ENCODE measurements around the gene LAMA3. TPM values are rescaled to one million over a fixed set of nuclear protein-coding genes. Genes with fewer than 3 reads are reported as not detected.

Gene LAMA3
- total and polyA plus RNA-seq, 2 donors (not counting 3 experiments of a cell fraction or from before 2014, with no cell fraction given), result 2.6 to 12.3 TPM

- ChIA-PET CTCF (interaction anchor here (1.1 to 2.5 kb wide), 2 partner anchors 13 to 14 kb away, joined by 3 to 9 read pairs; no protein-coding TSS in a partner anchor), POLR2A (no interaction called here)
- Histone ChIP-seq H3K27me3 (ENCODE audit: control insufficient read depth in 2 of 2, insufficient read depth in 2 of 2, low read length in 2 of 2) (no peaks in the 10 kb centered on the region), H3K9ac (replicated peaks; ENCODE audit: extremely low read depth, insufficient read depth, low read length) (no peak overlapping the region), H3K27ac (ENCODE audit: insufficient read depth, low read depth, low read length) (no peak overlapping the region), H3K79me2 (ENCODE audit: control insufficient read depth, insufficient read depth, low read length) (no peaks in the 10 kb centered on the region), H3K4me1 (ENCODE audit: control insufficient read depth, extremely low read depth, insufficient read depth, low read length) (no peaks in the 10 kb centered on the region), H3K9me3 (replicated peaks; ENCODE audit: control insufficient read depth, insufficient read depth, low read length) (no peaks in the 10 kb centered on the region), H2AFZ (ENCODE audit: low read depth, low read length) (no peak overlapping the region), H3K36me3 (ENCODE audit: control insufficient read depth in 2 of 2, extremely low read depth in 1 of 2, insufficient read depth in 2 of 2, low read length in 2 of 2) (no peaks in the 10 kb centered on the region), H3K4me2 (ENCODE audit: insufficient read depth, low read length) (no peak overlapping the region), H3K9me1 (replicated peaks; ENCODE audit: control insufficient read depth, extremely low read depth, insufficient read depth, low read length) (no peaks in the 10 kb centered on the region), H3K4me3 (replicated peaks in 1 of 3; ENCODE audit: insufficient read depth in 1 of 3, low read depth in 1 of 3, low read length in 3 of 3) (no peak overlapping the region), H4K20me1 (replicated peaks; ENCODE audit: control insufficient read depth, extremely low read depth, insufficient read depth, low read length) (no peaks in the 10 kb centered on the region)
- no peak for TF ChIP-seq GATA2 (IDR thresholded peaks at IDR 0.05; ENCODE audit: insufficient read depth, insufficient read length, low read depth, low read length)
- TF ChIP-seq POLR2A (IDR thresholded peaks at IDR 0.05; ENCODE audit: low read depth, low read length), result no peak
- FAIRE-seq (no peak), DNase-seq (ENCODE audit: low read depth, low spot score) (no peak)
- no TSS peak for BruUV-seq (replicated peaks)
- dilution Hi-C loops (cut with MboI; ENCODE audit: extremely low pct_ligation_motif_present, low sequenced_read_pairs) (no loop called here), intact Hi-C loops (cut with micrococcal nuclease) (no loop called here)
Measured at GRCh38 chr18:23932385-23933067, 243.3 kb downstream of the LAMA3 start.

- no peaks in the 10 kb centered on the region for H3K27me3 ChIP-seq (ENCODE audit: control insufficient read depth in 2 of 2, insufficient read depth in 2 of 2, low read length in 2 of 2)
- H3K27ac ChIP-seq (ENCODE audit: insufficient read depth, low read depth, low read length), result no peak overlapping the region
- H3K4me1 ChIP-seq (ENCODE audit: control insufficient read depth, extremely low read depth, insufficient read depth, low read length), result no peaks in the 10 kb centered on the region
- H3K36me3 ChIP-seq (ENCODE audit: control insufficient read depth in 2 of 2, extremely low read depth in 1 of 2, insufficient read depth in 2 of 2, low read length in 2 of 2), result no peaks in the 10 kb centered on the region
- no peak for TF ChIP-seq POLR2AphosphoS5 (IDR thresholded peaks at IDR 0.05; ENCODE audit: insufficient read depth, low read depth, low read length)
- no peak for TF ChIP-seq MAX (IDR thresholded peaks at IDR 0.05; ENCODE audit: insufficient read depth, insufficient read length)
- TF ChIP-seq POLR2A (IDR thresholded peaks at IDR 0.05; ENCODE audit: low read depth, low read length), result no peak
- TF ChIP-seq GATA2 (IDR thresholded peaks at IDR 0.05; ENCODE audit: insufficient read depth, insufficient read length, low read depth, low read length), result no peak
- no peak for TF ChIP-seq EZH2 (IDR thresholded peaks at IDR 0.05; ENCODE audit: borderline replicate concordance, low read depth, low read length, severe bottlenecking)
- TF ChIP-seq, protein P1, sequence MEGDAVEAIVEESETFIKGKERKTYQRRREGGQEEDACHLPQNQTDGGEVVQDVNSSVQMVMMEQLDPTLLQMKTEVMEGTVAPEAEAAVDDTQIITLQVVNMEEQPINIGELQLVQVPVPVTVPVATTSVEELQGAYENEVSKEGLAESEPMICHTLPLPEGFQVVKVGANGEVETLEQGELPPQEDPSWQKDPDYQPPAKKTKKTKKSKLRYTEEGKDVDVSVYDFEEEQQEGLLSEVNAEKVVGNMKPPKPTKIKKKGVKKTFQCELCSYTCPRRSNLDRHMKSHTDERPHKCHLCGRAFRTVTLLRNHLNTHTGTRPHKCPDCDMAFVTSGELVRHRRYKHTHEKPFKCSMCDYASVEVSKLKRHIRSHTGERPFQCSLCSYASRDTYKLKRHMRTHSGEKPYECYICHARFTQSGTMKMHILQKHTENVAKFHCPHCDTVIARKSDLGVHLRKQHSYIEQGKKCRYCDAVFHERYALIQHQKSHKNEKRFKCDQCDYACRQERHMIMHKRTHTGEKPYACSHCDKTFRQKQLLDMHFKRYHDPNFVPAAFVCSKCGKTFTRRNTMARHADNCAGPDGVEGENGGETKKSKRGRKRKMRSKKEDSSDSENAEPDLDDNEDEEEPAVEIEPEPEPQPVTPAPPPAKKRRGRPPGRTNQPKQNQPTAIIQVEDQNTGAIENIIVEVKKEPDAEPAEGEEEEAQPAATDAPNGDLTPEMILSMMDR (IDR thresholded peaks at IDR 0.05; ENCODE audit: extremely low read depth in 1 of 2, insufficient read depth in 1 of 2, low read depth in 1 of 2, low read length in 2 of 2), result no peak
- TF ChIP-seq FOS (IDR thresholded peaks at IDR 0.05; ENCODE audit: borderline replicate concordance, insufficient read depth, low read length), result no peak
- TF ChIP-seq JUN (IDR thresholded peaks at IDR 0.05; ENCODE audit: borderline replicate concordance, insufficient read depth, insufficient read length, low read depth), result no peak
- TF ChIP-seq MYC (IDR thresholded peaks at IDR 0.05; ENCODE audit: low read depth, low read length), result no peak
- H3K4me2 ChIP-seq (ENCODE audit: insufficient read depth, low read length), result no peak overlapping the region
- peak; percentile 17 for DNase-seq (ENCODE audit: low read depth, low spot score)
- H3K79me2 ChIP-seq (ENCODE audit: control insufficient read depth, insufficient read depth, low read length), result no peaks in the 10 kb centered on the region
- H4K20me1 ChIP-seq (replicated peaks; ENCODE audit: control insufficient read depth, extremely low read depth, insufficient read depth, low read length), result no peaks in the 10 kb centered on the region
- H3K9me3 ChIP-seq (replicated peaks; ENCODE audit: control insufficient read depth, insufficient read depth, low read length), result no peaks in the 10 kb centered on the region
- intact Hi-C loops (cut with micrococcal nuclease), result no loop called here
- no peak overlapping the region for H3K4me3 ChIP-seq (replicated peaks in 1 of 3; ENCODE audit: insufficient read depth in 1 of 3, low read depth in 1 of 3, low read length in 3 of 3)
- H3K9me1 ChIP-seq (replicated peaks; ENCODE audit: control insufficient read depth, extremely low read depth, insufficient read depth, low read length), result no peaks in the 10 kb centered on the region
- no peak for FAIRE-seq
- dilution Hi-C loops (cut with MboI; ENCODE audit: extremely low pct_ligation_motif_present, low sequenced_read_pairs), result no loop called here
- CTCF ChIA-PET, result interaction anchor here (2.5 kb wide), 1 partner anchor 15 kb away, joined by 9 read pairs; no protein-coding TSS in a partner anchor
- POLR2A ChIA-PET, result no interaction called here
- H3K9ac ChIP-seq (replicated peaks; ENCODE audit: extremely low read depth, insufficient read depth, low read length), result no peak overlapping the region
- BruUV-seq (replicated peaks), result no TSS peak
- no peak overlapping the region for H2AFZ ChIP-seq (ENCODE audit: low read depth, low read length)
Measured at GRCh38 chr18:23933407-23933806, 244.2 kb downstream of the LAMA3 start.

Measured in endothelial cell of umbilical vein (primary cell).